Trophoblast cell (in vitro differentiated cells and primary cell): ENCODE measurements around the gene METTL9.
A peak's percentile ranks its signal among the peaks of the same experiment; 100 is the strongest.
"Not testable (repeated sequence)": the region's sequence is repeated elsewhere in the genome, so short reads cannot be mapped to it uniquely, and the experiment has no call there.

ENCODE experiments used
- DNase-seq, 2 donors: peaks; one replicate each; pipeline ENCODE4 v3.0.0-alpha.2; 2016
- H2AFZ ChIP-seq: 2 replicates; pipeline ENCODE4 v1.6.1; 2013; ENCODE audit warnings: low read length, moderate library complexity, mild to moderate bottlenecking; ENCODE audit not compliant: insufficient read depth, poor library complexity
- H2AK5ac ChIP-seq: 2 replicates; pipeline ENCODE4 v1.6.1; 2013; ENCODE audit warnings: mild to moderate bottlenecking, low read length
- H2BK120ac ChIP-seq: 2 replicates; pipeline ENCODE4 v1.6.1; 2013; ENCODE audit warnings: low read length, mild to moderate bottlenecking, moderate library complexity; ENCODE audit not compliant: insufficient read depth, poor library complexity
- H2BK12ac ChIP-seq: 2 replicates; pipeline ENCODE4 v1.6.1; 2013; ENCODE audit warnings: mild to moderate bottlenecking, low read length, moderate library complexity
- H2BK5ac ChIP-seq: 2 replicates; pipeline ENCODE4 v1.6.1; 2013; ENCODE audit warnings: low read length, low read depth, moderate library complexity, mild to moderate bottlenecking; ENCODE audit not compliant: poor library complexity
- H3K14ac ChIP-seq: 2 replicates; pipeline ENCODE4 v1.6.1; 2013; ENCODE audit warnings: mild to moderate bottlenecking, low read length
- H3K18ac ChIP-seq: 2 replicates; pipeline ENCODE4 v1.6.1; 2013; ENCODE audit warnings: mild to moderate bottlenecking, low read length
- H3K23ac ChIP-seq: 2 replicates; pipeline ENCODE4 v1.6.1; 2013; ENCODE audit warnings: low read length
- H3K27ac ChIP-seq: 2 replicates; pipeline ENCODE4 v1.5.1; 2013; ENCODE audit warnings: low read depth, mild to moderate bottlenecking, inconsistent platforms, low read length, moderate library complexity
- H3K27me3 ChIP-seq: 2 replicates; pipeline ENCODE4 v1.6.1; 2013; ENCODE audit warnings: inconsistent platforms, mild to moderate bottlenecking, low read length, moderate library complexity; ENCODE audit not compliant: insufficient read depth
- H3K36me3 ChIP-seq, 2 experiments: 1 replicate in 1 of 2; 2 replicates in 1 of 2; pipeline ENCODE4 v1.6.1; 2013; ENCODE audit warnings: low read length in 2 of 2, mild to moderate bottlenecking in 2 of 2, moderate library complexity in 1 of 2; ENCODE audit not compliant: insufficient read depth in 2 of 2, control insufficient read depth in 1 of 2
- H3K4ac ChIP-seq: 2 replicates; pipeline ENCODE4 v1.6.1; 2013; ENCODE audit warnings: low read depth, mild to moderate bottlenecking, low read length, moderate library complexity
- H3K4me1 ChIP-seq, 2 experiments: 1 replicate in 1 of 2; 2 replicates in 1 of 2; pipeline ENCODE4 v1.6.1; 2013; ENCODE audit warnings: low read length in 2 of 2, mild to moderate bottlenecking in 2 of 2, moderate library complexity in 1 of 2; ENCODE audit not compliant: insufficient read depth in 2 of 2, control insufficient read depth in 1 of 2
- H3K4me2 ChIP-seq: 2 replicates; pipeline ENCODE4 v1.6.1; 2013; ENCODE audit warnings: inconsistent platforms, mild to moderate bottlenecking, low read length, moderate library complexity
- H3K4me3 ChIP-seq: 2 replicates; pipeline ENCODE4 v1.5.1; 2013; ENCODE audit warnings: mild to moderate bottlenecking, low read depth, low read length, inconsistent platforms
- H3K79me1 ChIP-seq: one replicate; pipeline ENCODE4 v1.6.1; 2013; ENCODE audit warnings: low read length
- H3K79me2 ChIP-seq: 2 replicates; pipeline ENCODE4 v1.6.1; 2013; ENCODE audit warnings: low read length, mild to moderate bottlenecking; ENCODE audit not compliant: control insufficient read depth, insufficient read depth, poor library complexity
- H3K9ac ChIP-seq: 2 replicates; pipeline ENCODE4 v1.6.1; 2013; ENCODE audit warnings: mild to moderate bottlenecking, low read length
- H3K9me3 ChIP-seq: 2 replicates; pipeline ENCODE4 v1.6.1; 2013; ENCODE audit warnings: low read depth, mild to moderate bottlenecking, control low read depth, inconsistent platforms, low read length; ENCODE audit not compliant: insufficient read depth
- H4K12ac ChIP-seq: 2 replicates; pipeline ENCODE4 v1.6.1; 2013; ENCODE audit warnings: low read depth, mild to moderate bottlenecking, low read length, moderate library complexity
- H4K8ac ChIP-seq: 2 replicates; pipeline ENCODE4 v1.6.1; 2013; ENCODE audit warnings: low read depth, mild to moderate bottlenecking, low read length, moderate library complexity
- H4K91ac ChIP-seq: one replicate; pipeline ENCODE4 v1.6.1; 2013; ENCODE audit warnings: low read depth, mild to moderate bottlenecking, low read length, moderate library complexity
- WGBS: extraction: QIAGEN DNeasy Blood & Tissue Kit; methylation state at CpG from one replicate; pipeline ENCODE4 v1.1.7; 2013; ENCODE audit warnings: missing lambda C conversion rate; ENCODE audit not compliant: insufficient read length, insufficient coverage; ENCODE audit errors: extremely low coverage; 5-methylcytosine and 5-hydroxymethylcytosine counted together

The METTL9 gene

DNA sequence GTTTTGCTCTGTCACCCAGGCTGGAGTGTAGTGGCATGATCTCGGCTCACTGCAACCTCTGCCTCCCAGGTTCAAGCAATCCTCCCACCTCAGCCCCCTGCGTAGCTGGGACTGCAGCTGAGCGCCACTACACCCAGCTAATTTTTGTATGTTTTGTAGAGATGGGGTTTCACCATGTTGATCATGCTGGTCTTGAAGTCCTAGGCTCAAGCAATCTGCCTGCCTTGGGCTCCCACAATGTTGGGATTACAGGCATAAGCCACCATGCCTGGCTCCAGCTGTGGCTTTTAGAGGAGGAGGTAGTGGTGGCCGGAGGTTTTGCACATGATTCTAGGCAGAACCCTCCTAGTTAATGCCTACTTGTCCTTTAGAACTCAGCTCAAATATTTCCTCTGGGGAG, 31.9 kb upstream of the METTL9 start:
- not testable (repeated sequence) for H4K12ac ChIP-seq, H3K9ac ChIP-seq, H3K27me3 ChIP-seq, DNase-seq, H3K4me2 ChIP-seq, H3K4ac ChIP-seq, H2AFZ ChIP-seq, H3K27ac ChIP-seq, H2BK120ac ChIP-seq, H2BK5ac ChIP-seq, H2BK12ac ChIP-seq, H3K18ac ChIP-seq, H2AK5ac ChIP-seq, H3K14ac ChIP-seq, H3K4me1 ChIP-seq, H3K79me2 ChIP-seq, H3K9me3 ChIP-seq, H3K36me3 ChIP-seq, H3K23ac ChIP-seq, H3K4me3 ChIP-seq, H4K8ac ChIP-seq, H3K79me1 ChIP-seq, H4K91ac ChIP-seq
- no CpG with 5 or more reads among the region's 4 CpGs for WGBS

DNA sequence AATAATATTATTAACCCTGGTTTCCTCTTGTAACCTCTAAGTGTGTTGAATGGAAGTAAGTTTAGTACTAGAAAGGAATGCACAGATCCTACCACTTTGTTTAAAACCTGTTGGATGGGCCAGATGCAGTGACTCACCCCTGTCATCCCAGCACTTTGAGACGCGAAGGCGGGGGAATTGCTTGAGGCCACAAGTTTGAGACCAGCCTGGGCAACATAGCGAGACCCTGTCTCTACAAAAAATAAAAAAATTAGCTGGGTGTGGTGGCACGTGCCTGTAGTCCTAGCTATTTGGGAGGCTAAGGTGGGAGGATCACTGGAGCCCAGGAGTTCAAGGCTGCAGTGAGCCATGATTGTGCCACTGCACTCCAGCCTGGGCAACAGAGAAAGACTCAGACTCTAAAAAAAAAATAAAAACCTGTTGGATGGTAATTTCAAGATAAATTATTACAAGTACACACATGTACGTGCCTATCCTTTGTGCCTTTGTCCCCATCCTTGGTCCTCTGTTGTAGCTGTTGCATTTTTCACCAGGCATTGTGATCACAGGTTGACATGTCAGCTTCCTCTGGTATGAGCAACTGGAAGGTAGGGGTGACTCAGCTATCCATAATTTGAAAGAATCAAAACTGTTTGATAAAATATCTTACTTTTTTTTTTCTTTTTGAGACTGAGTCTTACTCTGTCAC, 30.7 kb upstream of the METTL9 start:
- no peak overlapping the region for H3K4me3 ChIP-seq

DNA sequence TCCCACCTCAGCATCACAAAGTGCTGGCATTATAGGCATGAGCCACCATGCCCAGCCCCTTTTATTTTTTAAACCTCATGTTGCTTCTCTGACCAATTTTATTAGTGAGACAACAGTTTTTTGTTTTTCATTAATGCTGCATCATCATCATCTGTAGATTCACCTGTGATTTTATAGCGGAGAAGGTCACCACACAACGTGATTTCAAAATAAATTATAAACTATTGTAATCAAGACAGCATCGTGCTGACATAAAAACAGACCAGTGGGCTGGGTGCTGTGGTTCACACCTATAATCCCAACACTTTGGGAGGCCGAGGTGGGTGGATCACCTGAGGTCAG, 28.7 kb upstream of the METTL9 start:
- no CpG with 5 or more reads among the region's 4 CpGs for WGBS
- no peaks in the 10 kb centered on the region for H3K27me3 ChIP-seq
- H3K9me3 ChIP-seq = no peaks in the 10 kb centered on the region
- no peaks in the 10 kb centered on the region for H3K4me1 ChIP-seq
- H3K36me3 ChIP-seq = no peaks in the 10 kb centered on the region
- H2AK5ac ChIP-seq = no peak overlapping the region
- no peak overlapping the region for H3K18ac ChIP-seq
- no peak overlapping the region for H3K4ac ChIP-seq
- H3K14ac ChIP-seq = no peak overlapping the region
- no peak overlapping the region for H4K12ac ChIP-seq
- no peak overlapping the region for H2BK5ac ChIP-seq
- DNase-seq = no peak
- no peak overlapping the region for H2BK120ac ChIP-seq
- no peak overlapping the region for H3K9ac ChIP-seq
- no peaks in the 10 kb centered on the region for H3K79me1 ChIP-seq
- H3K23ac ChIP-seq = no peak overlapping the region
- no peak overlapping the region for H4K91ac ChIP-seq
- no peak overlapping the region for H3K4me2 ChIP-seq
- H2BK12ac ChIP-seq = no peak overlapping the region
- no peaks in the 10 kb centered on the region for H3K79me2 ChIP-seq
- no peak overlapping the region for H4K8ac ChIP-seq
- no peak overlapping the region for H3K4me3 ChIP-seq
- H2AFZ ChIP-seq = no peak overlapping the region
- H3K27ac ChIP-seq = no peak overlapping the region

More for the DNA sequence above, 30.7 kb upstream of the METTL9 start:
- Histone ChIP-seq H2AFZ (no peak overlapping the region), H3K4ac (no peak overlapping the region), H2AK5ac (no peak overlapping the region), H4K91ac (no peak overlapping the region), H3K23ac (no peak overlapping the region), H3K14ac (no peak overlapping the region), H3K27ac (no peak overlapping the region), H3K36me3 (no peaks in the 10 kb centered on the region), H2BK120ac (no peak overlapping the region), H3K79me2 (no peaks in the 10 kb centered on the region), H3K4me2 (no peak overlapping the region), H3K79me1 (no peaks in the 10 kb centered on the region), H3K18ac (no peak overlapping the region), H3K9ac (no peak overlapping the region), H2BK12ac (no peak overlapping the region), H2BK5ac (no peak overlapping the region), H3K27me3 (no peaks in the 10 kb centered on the region), H3K9me3 (no peaks in the 10 kb centered on the region), H4K8ac (no peak overlapping the region), H4K12ac (no peak overlapping the region), H3K4me1 (no peaks in the 10 kb centered on the region)
- no CpG with 5 or more reads among the region's 6 CpGs for WGBS
- DNase-seq = peak; percentile 64 to 81

DNA sequence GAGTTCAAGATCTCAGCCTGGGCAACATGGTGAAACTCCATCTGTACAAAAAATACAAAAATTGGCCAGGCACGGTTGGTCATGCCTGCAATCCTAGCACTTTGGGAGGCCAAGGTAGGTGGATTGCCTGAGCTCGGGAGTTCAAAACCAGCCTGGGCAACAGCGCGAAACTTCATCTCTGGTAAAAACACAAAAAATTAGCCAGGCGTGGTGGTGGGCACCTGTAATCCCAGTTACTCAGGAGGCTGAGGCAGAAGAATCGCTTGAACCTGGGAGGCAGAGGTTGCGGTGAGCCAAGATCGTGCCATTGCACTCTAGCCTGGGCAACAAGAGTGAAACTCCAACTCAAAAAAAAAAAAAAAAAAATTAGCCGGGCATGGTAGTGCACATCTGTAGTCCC, 25.9 kb upstream of the METTL9 start:
- not testable (repeated sequence) for H2BK5ac ChIP-seq, H3K9ac ChIP-seq, H3K23ac ChIP-seq, H2BK12ac ChIP-seq, H3K27me3 ChIP-seq, H3K36me3 ChIP-seq, H4K91ac ChIP-seq, H3K79me1 ChIP-seq, DNase-seq, H3K4ac ChIP-seq, H4K8ac ChIP-seq, H3K4me2 ChIP-seq, H2BK120ac ChIP-seq, H3K79me2 ChIP-seq, H3K14ac ChIP-seq, H3K9me3 ChIP-seq, H4K12ac ChIP-seq, H3K4me1 ChIP-seq, H3K4me3 ChIP-seq, H2AK5ac ChIP-seq, H3K27ac ChIP-seq, H3K18ac ChIP-seq, H2AFZ ChIP-seq
- WGBS = no CpG with 5 or more reads among the region's 9 CpGs
